Measurements from ENCODE around the gene NEK6.

NEK6 gene

GRCh38 chr9:124359426-124359825 is 101.7 kb downstream of the NEK6 start:
- TF ChIP-seq CTCF (IDR thresholded peaks at IDR 0.05; ENCODE audit: low read depth, low read length), result no peak
- DNase-seq (ENCODE audit: extremely low read depth, low read depth), result no peak

- TF ChIP-seq CTCF (IDR thresholded peaks at IDR 0.05; ENCODE audit: low read depth, low read length), result no peak
- no peak for DNase-seq (ENCODE audit: extremely low read depth, low read depth)
Measured at GRCh38 chr9:124359855-124360678, 102.3 kb downstream of the NEK6 start.

- TF ChIP-seq CTCF (IDR thresholded peaks at IDR 0.05; ENCODE audit: low read depth, low read length), result no peak
- no peak for DNase-seq (ENCODE audit: extremely low read depth, low read depth)
Measured at GRCh38 chr9:124361128-124361527, 103.4 kb downstream of the NEK6 start.

GRCh38 chr9:124363326-124364096 is 105.8 kb downstream of the NEK6 start:
- TF ChIP-seq CTCF (IDR thresholded peaks at IDR 0.05; ENCODE audit: low read depth, low read length), result no peak
- no peak for DNase-seq (ENCODE audit: extremely low read depth, low read depth)

GRCh38 chr9:124364141-124364540 is 106.4 kb downstream of the NEK6 start:
- TF ChIP-seq CTCF (IDR thresholded peaks at IDR 0.05; ENCODE audit: low read depth, low read length), result no peak
- DNase-seq (ENCODE audit: extremely low read depth, low read depth), result no peak

GRCh38 chr9:124365036-124365435 is 107.3 kb downstream of the NEK6 start:
- no peak for TF ChIP-seq CTCF (IDR thresholded peaks at IDR 0.05; ENCODE audit: low read depth, low read length)
- DNase-seq (ENCODE audit: extremely low read depth, low read depth), result no peak
